GM06990 (cell line): ENCODE data around the gene CABP1.

Source experiments
- DNase-seq: peaks from one replicate; pipeline ENCODE4 v3.0.0-alpha.2; 2011; ENCODE audit not compliant: insufficient read length; ENCODE audit errors: extremely low read depth
- H3K27me3 ChIP-seq: replicated peaks from 2 replicates; pipeline ENCODE4 v1.6.0; 2011; ENCODE audit warnings: low read length; ENCODE audit not compliant: control insufficient read depth, insufficient read depth
- H3K36me3 ChIP-seq: 2 replicates; pipeline ENCODE4 v1.5.1; 2011; ENCODE audit warnings: low read length; ENCODE audit not compliant: control insufficient read depth, insufficient read depth
- H3K4me3 ChIP-seq: replicated peaks from 2 replicates; pipeline ENCODE4 v1.5.1; 2011; ENCODE audit warnings: low read depth, mild to moderate bottlenecking, control low read depth, low read length
- TF ChIP-seq, protein P1 (sequence below): IDR thresholded peaks from 2 replicates; pipeline ENCODE4 v1.5.1; 2011; ENCODE audit warnings: low read length, control low read depth, mild to moderate bottlenecking, inconsistent platforms; ENCODE audit not compliant: insufficient read depth, poor library complexity, severe bottlenecking

CABP1 gene

GRCh38 chr12:120686151-120686689 lies 45.8 kb downstream of the CABP1 start:
- H3K36me3 ChIP-seq = no peaks in the 10 kb centered on the region; the same call in 1 of the 2 replicates
- peak; percentile 96 for DNase-seq
- TF ChIP-seq, protein P1, sequence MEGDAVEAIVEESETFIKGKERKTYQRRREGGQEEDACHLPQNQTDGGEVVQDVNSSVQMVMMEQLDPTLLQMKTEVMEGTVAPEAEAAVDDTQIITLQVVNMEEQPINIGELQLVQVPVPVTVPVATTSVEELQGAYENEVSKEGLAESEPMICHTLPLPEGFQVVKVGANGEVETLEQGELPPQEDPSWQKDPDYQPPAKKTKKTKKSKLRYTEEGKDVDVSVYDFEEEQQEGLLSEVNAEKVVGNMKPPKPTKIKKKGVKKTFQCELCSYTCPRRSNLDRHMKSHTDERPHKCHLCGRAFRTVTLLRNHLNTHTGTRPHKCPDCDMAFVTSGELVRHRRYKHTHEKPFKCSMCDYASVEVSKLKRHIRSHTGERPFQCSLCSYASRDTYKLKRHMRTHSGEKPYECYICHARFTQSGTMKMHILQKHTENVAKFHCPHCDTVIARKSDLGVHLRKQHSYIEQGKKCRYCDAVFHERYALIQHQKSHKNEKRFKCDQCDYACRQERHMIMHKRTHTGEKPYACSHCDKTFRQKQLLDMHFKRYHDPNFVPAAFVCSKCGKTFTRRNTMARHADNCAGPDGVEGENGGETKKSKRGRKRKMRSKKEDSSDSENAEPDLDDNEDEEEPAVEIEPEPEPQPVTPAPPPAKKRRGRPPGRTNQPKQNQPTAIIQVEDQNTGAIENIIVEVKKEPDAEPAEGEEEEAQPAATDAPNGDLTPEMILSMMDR = no peak
- peak overlapping the region; percentile 65 for H3K4me3 ChIP-seq
- no peaks in the 10 kb centered on the region for H3K27me3 ChIP-seq

- Histone ChIP-seq H3K4me3 (peak within 1 kb of the TSS; percentile 87), H3K27me3 (no peaks in the 10 kb centered on the region), H3K36me3 (no peaks in the 10 kb centered on the region; the same call in 1 of the 2 replicates)
- peak; percentile 99 for DNase-seq
- TF ChIP-seq, protein P1 = peak; percentile 27
Measured at GRCh38 chr12:120686690-120687577, 46.5 kb downstream of the CABP1 start, which contains the start of gene MLEC. MLEC (plus strand) TSS chr12:120687149; CDS start chr12:120687297, 148 bp downstream.

DNA sequence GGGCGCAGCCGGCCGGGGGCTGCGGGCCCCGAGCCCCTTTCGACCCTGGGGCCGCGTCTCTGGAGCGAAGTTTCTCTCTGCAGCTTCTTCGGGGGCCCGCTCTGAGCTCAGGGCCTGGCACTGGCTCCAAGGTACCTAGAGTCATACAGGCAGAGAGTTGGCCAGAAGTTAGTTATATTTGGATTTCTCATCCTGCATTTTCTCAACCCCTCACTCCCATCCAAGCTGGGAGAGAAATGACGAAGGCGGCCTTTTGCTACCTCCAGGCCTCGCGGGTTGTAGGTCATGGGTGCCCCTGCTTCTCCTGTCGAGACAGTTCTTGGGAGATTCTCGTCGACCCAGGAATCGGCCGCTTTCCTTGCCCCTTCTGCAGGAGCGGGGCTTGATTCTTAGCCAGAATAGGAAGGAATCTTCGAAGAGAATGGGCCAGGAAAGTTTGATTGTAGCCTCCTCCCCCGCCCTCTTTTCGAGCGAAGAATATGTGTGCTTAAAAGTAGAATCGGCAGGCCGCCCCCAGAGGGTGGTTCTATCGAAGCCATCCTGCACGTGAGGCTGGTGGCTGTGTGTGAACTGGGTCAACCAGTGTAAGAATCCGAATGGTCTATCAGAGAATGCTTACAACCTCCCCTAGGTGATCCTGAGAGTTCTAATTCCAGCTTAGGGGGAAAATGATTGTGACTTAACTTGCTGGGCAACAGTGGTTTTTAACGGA lies 47.3 kb downstream of the CABP1 start:
- peak overlapping the region; percentile 87 for H3K4me3 ChIP-seq
- TF ChIP-seq, protein P1 = no peak
- H3K27me3 ChIP-seq = no peaks in the 10 kb centered on the region
- DNase-seq = no peak
- H3K36me3 ChIP-seq = no peaks in the 10 kb centered on the region; the same call in 1 of the 2 replicates

GRCh38 chr12:120688527-120689071 lies 48.2 kb downstream of the CABP1 start:
- DNase-seq = no peak
- TF ChIP-seq, protein P1 = no peak
- H3K27me3 ChIP-seq = no peaks in the 10 kb centered on the region
- H3K36me3 ChIP-seq = peaks cover 5% of the 10 kb centered on the region
- peak overlapping the region; percentile 87 for H3K4me3 ChIP-seq

GRCh38 chr12:120689397-120690082 lies 49.1 kb downstream of the CABP1 start:
- Histone ChIP-seq H3K27me3 (no peaks in the 10 kb centered on the region), H3K36me3 (peaks cover 10% of the 10 kb centered on the region), H3K4me3 (peak overlapping the region; percentile 87)
- TF ChIP-seq, protein P1 = no peak
- DNase-seq = no peak
